ENCODE data around the gene ARHGAP33.

The ARHGAP33 gene, protein sequence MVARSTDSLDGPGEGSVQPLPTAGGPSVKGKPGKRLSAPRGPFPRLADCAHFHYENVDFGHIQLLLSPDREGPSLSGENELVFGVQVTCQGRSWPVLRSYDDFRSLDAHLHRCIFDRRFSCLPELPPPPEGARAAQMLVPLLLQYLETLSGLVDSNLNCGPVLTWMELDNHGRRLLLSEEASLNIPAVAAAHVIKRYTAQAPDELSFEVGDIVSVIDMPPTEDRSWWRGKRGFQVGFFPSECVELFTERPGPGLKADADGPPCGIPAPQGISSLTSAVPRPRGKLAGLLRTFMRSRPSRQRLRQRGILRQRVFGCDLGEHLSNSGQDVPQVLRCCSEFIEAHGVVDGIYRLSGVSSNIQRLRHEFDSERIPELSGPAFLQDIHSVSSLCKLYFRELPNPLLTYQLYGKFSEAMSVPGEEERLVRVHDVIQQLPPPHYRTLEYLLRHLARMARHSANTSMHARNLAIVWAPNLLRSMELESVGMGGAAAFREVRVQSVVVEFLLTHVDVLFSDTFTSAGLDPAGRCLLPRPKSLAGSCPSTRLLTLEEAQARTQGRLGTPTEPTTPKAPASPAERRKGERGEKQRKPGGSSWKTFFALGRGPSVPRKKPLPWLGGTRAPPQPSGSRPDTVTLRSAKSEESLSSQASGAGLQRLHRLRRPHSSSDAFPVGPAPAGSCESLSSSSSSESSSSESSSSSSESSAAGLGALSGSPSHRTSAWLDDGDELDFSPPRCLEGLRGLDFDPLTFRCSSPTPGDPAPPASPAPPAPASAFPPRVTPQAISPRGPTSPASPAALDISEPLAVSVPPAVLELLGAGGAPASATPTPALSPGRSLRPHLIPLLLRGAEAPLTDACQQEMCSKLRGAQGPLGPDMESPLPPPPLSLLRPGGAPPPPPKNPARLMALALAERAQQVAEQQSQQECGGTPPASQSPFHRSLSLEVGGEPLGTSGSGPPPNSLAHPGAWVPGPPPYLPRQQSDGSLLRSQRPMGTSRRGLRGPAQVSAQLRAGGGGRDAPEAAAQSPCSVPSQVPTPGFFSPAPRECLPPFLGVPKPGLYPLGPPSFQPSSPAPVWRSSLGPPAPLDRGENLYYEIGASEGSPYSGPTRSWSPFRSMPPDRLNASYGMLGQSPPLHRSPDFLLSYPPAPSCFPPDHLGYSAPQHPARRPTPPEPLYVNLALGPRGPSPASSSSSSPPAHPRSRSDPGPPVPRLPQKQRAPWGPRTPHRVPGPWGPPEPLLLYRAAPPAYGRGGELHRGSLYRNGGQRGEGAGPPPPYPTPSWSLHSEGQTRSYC
- 11.2 to 15.9 reads per million in 2 donors for total RNA-seq

DNA sequence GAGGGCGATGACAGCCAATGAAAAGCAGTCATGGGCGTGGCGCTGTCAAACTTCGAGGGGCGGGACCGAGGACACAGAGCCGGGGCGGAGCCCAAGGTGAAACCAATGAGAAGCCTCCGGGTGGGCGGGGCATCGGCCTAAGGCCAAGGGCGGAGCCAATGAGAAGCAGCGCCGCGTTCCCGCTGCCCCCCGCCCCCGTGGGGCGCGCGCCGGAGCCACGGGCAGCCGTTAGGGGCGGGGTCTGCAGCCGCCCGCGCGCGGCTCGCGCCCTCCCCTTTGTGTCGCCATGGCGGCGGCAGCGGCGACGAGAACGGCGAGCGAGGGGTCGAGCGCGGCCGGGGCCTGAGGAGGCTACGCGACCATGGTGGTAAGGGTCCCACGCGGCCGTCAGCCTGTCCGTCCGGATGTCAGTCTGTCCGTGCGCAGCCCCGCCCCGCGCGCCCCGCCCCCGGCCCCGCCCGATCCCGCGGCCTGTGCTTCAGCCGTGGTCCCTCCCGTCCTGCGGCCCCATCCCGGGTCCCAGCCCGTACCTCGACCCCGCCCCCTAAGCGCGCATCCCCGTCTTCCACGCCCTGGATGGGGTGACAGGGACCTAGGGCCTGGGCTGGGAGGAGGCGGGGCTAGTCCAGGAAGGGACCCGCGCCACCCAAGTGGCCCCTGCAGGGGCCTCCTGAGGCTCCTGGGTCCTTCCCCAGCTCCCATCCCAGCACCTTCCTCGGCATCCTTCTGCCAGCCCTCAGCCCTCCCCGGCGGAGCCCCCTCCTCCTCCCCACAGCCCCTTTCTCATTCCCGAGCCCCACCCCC, at the start of gene ARHGAP33:
TSS of gene ARHGAP33 (plus strand) at position 267 of the 804 bp plus-strand sequence. CDS start at position 362, 95 bp downstream.
- DNase-seq, result peak; percentile 97 to 99 (median 98)

DNA sequence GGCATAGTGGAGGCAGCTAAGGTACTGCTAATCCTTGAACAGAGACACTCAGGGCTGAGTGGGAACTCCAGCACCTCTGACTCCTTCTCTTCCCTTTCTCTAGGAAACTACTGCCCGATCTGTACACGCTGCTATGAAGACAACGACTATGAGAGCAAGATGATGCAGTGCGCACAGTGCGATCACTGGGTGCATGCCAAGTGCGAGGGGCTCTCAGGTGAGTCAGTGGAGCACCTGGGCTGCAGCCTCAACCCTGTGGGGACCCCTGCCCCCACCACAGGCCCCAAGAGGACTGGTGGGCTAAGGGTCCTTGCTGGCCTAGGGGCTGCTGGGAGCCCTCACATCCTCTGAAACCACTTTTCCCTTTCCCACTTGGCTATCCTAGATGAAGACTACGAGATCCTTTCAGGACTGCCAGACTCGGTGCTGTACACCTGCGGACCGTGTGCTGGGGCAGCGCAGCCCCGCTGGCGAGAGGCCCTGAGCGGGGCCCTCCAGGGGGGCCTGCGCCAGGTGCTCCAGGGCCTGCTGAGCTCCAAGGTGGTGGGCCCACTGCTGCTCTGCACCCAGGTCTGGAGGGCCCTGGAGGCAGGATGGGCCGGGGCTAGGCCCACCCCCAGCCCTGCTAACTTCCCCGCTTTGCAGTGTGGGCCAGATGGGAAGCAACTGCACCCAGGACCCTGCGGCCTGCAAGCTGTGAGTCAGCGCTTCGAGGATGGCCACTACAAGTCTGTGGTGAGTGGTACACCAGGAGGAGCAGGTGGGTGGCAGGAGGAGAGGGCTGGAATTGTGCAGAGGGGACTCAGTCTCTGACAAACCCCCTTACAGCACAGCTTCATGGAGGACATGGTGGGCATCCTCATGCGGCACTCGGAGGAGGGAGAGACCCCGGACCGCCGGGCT, 48.1 kb upstream of the ARHGAP33 start:
- no peak for DNase-seq

DNA sequence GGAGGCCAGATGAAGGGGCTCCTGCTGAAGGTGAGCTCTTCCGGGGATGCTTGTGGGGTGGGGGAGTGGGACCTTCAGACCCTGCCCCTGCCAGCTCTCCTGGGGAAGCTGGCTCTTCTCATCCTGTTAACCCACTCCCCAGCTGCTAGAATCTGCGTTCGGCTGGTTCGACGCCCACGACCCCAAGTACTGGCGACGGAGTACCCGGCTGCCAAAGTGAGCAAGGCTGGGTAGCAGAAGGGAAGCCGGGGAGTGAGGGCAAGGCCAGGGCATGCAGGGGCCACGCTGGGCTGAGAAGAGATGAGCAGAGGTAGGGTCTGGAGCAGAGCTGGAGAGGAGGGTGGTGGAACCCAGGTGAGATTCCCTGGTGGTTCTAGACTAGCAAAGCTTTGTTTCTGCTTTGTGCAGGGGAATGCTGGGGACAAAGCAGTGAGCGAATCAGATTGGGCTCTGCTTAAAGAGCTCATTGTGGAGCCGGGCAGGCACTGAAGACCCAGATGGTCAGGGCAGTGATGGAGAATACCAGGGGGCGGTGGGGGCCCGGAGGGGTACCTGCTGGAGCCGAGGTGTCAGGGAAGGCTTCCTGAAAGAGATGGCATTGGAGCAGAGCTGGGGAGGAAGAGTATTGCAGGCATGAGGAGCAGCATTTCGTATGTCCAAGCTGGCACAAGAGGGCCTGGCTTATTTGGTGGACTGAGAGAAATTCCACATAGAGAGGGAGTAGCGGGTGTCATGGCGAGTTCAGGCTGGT, 47.2 kb upstream of the ARHGAP33 start:
- DNase-seq, result no peak

DNA sequence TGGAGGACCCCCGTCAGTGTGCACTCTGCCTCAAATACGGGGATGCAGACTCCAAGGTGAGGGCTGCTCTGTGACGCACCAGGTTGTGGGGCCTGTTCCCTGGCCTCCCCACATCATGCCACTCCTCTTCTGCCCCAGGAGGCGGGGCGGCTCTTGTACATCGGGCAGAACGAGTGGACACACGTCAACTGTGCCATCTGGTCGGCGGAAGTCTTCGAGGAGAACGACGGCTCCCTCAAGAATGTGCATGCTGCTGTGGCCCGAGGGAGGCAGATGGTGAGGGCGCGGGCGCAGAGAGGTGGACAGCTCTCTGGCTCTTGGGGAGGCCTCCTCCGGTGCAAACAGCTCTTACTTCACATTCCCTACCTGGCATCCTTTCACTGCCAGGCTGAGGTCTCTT, 46.3 kb upstream of the ARHGAP33 start:
- DNase-seq, result no peak

DNA sequence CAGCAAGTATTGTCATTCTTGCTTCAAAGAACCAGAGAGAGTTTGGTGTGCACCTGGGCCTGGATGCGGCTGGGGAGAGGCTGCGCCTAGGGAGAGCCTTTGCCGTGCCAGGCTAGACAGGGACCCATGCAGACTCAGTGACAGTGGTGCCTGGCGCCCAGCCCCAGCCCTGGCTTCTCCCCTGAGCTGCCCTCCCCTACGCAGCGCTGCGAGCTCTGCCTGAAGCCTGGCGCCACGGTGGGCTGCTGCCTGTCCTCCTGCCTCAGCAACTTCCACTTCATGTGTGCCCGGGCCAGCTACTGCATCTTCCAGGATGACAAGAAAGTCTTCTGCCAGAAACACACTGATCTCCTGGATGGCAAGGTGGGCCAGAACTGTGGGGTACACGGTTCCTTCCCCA, 45.6 kb upstream of the ARHGAP33 start:
- DNase-seq, result no peak

DNA sequence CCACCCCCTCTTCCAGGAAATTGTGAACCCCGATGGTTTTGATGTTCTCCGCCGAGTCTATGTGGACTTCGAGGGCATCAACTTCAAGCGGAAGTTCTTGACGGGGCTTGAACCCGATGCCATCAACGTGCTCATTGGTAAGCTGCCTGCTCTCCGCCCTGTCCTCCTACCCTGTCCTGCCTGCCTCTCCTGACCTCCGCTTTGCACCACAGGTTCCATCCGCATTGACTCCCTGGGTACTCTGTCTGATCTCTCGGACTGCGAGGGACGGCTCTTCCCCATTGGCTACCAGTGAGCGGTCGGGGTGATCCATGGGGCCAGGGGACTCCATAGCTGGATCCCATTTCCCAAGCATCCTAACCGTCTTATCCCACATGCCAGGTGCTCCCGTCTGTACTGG, 45.0 kb upstream of the ARHGAP33 start:
- DNase-seq, result no peak

DNA sequence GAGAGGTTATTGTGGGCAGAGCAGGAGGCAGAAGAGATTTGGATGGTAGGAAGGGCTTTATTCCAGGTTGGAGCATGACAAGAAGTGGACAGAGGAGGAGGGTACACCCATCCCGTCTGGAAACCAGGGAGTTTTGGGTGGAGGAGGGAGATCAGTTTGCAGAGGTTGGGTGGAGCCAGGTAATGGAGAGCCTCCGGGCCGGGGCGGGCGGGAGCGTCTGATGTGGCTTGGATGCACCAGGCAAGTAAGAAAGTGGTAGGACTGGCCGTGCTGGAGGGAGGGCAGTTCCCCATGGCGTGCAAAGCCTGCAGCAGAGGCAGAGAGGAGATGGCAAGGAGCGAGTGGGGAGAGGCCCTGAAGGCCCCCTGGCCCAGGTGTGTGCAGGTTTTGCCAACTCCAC, 44.0 kb upstream of the ARHGAP33 start:
- DNase-seq, result no peak

DNA sequence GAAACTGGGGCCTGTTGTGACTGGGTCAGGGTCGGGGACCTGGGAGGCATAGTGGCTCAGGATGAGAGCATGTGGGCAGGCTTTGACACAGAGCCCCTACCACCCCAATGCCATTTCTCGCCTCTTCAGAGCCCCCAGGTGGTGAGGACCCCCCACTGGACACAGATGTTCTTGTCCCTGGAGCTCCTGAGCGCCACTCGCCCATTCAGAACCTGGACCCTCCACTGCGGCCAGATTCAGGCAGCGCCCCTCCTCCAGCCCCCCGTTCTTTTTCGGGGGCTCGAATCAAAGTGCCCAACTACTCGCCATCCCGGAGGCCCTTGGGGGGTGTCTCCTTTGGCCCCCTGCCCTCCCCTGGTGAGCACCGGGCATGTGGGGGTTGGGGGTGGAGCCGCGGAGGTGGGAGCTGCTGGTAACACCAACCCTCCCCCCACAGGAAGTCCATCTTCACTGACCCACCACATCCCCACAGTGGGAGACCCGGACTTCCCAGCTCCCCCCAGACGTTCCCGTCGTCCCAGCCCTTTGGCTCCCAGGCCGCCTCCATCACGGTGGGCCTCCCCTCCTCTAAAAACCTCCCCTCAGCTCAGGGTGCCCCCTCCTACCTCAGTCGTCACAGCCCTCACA, 43.5 kb upstream of the ARHGAP33 start:
- DNase-seq, result no peak

DNA sequence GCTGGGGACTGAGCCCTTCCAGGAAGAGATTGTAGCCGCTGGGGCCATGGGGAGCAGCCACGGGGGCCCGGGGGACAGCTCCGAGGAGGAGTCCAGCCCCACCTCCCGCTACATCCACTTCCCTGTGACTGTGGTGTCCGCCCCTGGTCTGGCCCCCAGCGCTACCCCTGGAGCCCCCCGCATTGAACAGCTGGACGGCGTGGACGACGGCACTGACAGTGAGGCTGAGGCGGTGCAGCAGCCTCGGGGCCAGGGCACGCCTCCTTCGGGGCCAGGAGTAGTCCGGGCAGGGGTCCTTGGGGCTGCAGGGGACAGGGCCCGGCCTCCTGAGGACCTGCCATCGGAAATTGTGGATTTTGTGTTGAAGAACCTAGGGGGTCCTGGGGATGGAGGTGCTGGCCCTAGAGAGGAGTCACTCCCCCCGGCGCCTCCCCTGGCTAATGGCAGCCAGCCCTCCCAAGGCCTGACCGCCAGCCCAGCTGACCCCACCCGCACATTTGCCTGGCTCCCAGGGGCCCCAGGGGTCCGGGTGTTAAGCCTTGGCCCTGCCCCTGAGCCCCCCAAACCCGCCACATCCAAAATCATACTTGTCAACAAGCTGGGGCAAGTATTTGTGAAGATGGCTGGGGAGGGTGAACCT, 42.7 kb upstream of the ARHGAP33 start:
- DNase-seq, result no peak

DNA sequence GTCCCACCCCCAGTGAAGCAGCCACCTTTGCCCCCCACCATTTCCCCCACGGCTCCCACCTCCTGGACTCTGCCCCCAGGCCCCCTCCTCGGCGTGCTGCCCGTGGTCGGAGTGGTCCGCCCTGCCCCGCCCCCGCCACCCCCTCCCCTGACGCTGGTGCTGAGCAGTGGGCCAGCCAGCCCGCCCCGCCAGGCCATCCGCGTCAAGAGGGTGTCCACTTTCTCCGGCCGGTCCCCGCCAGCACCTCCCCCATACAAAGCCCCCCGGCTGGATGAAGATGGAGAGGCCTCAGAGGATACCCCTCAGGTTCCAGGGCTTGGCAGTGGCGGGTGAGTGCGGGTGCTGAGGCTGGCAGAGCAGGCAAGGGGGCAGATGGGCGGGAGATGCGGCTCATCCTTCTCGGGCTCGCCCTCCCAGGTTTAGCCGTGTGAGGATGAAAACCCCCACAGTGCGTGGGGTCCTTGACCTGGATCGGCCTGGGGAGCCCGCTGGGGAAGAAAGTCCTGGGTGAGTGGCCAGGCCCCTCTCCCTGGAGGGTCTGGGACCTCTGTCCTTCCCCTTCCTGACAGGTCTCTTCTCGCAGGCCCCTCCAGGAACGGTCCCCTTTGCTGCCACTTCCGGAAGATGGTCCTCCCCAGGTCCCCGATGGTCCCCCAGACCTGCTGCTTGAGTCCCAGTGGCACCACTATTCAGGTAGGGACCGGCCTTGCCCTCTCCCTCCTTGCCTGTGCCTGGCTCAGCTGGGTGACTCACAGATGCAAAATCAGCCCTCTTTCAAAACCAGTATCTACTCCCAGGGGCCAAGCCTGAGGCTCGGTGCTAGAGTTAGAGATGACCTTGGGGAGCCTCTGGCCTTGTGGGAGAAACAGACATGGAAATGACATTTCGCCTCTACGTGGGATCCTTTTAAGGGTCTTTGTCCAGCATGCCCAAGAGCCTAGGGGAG, 41.9 kb upstream of the ARHGAP33 start:
- no peak for DNase-seq

DNA sequence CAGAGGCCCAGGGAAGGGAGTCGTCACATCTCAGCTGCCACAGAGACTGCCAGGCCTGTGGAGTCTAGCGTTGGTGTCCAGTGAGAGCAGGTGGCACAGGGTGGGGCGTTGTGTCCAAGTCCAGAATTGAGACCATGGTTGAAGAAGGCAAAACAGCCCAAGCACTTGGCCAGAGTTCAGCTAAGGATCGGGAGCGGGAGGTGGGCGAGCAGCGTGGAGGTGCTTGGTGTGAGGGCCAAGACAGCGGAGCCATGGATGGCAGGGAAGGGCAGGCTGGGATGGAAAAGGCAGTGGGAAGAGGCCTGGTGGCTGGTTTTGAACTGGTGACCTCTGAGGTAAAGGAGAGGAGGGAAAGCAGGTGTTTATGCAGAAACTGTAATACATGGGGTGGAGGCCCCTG, 41.1 kb upstream of the ARHGAP33 start:
- no peak for DNase-seq

DNA sequence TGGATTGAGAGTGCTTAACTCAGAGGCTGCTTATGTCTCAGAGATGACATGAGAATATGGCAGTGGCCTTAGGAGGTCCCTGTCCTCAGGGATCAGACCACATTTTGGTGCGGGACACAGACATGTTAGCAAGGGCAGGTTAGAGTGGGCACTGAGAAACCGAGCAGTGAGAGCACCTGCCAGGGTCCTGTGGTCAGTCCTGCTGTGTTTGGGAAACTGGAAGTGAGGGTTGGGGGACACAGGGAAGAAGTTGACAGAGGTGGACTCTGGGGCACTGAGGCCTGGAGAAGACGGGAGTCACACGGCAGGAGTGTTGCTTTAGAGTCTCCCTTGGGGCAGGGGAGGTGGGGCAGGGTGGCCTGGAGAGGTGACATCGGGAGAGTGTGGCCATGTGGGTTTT, 40.5 kb upstream of the ARHGAP33 start:
- DNase-seq, result no peak

DNA sequence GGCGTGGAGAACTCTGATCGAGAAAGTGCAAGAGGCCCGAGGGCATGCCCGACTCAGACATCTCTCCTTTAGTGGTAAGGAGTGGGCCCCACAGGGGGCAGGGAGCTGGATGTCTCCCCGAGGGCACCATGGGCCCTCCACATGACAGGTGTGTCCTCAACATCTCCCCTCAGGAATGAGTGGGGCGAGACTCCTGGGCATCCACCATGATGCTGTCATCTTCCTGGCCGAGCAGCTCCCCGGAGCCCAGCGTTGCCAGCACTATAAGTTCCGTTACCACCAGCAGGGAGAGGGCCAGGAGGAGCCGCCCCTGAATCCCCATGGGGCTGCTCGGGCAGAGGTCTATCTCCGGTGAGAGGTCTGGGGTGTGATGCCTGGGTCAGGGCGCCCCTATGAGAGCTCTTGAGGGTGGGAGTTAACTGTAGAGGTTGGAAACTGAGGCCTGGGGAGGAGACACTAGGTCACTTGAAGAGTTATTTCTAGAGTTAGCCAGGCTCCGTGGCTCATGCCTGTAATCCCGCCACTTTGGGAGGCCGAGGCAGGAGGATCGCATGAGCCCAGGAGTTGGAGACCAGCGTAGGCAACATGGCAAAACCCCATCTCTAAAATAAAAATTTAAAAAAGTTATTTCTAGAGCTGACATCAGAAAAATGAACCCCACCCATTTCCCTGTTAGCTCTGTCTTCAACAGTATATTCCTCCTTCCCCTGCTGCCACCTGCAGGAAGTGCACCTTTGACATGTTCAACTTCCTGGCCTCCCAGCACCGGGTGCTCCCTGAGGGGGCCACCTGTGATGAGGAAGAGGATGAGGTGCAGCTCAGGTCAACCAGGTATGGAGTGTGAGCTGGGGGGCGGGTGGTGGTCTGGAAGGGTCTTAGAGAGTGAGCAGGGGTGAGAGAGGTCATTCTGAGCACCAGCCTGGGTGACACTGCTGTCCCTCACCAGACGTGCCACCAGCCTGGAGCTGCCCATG, 38.2 kb upstream of the ARHGAP33 start:
- no peak for DNase-seq

DNA sequence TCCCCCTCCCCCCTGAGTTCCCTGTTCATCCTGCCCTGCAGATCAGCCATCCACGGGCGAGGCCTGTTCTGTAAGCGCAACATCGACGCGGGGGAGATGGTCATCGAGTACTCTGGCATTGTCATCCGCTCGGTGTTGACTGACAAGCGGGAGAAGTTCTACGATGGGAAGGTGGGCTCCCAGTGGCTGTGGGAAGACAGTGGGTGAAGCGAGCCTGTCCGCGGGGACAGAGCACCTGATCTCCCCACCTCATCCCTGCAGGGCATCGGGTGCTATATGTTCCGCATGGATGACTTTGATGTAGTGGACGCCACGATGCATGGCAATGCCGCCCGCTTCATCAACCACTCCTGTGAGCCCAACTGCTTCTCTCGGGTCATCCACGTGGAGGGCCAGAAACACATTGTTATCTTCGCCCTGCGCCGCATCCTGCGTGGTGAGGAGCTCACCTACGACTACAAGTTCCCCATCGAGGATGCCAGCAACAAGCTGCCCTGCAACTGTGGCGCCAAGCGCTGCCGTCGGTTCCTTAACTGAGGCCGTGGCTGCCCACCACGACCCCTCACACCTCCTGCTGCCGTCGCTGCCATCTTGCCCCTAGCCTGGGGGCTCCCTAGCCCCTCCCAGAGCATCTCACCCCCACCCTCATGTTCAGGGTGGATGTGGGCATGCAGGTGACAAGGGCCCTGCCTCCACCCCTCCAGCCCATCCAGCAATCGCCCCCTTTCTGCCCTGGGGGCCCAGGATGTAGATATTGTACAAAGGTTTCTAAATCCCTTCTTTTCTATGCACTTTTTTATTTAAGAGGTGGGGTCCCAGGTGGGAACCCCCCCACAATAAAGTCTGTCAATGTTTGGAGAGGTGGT, 37.1 kb upstream of the ARHGAP33 start:
- no peak for DNase-seq

DNA sequence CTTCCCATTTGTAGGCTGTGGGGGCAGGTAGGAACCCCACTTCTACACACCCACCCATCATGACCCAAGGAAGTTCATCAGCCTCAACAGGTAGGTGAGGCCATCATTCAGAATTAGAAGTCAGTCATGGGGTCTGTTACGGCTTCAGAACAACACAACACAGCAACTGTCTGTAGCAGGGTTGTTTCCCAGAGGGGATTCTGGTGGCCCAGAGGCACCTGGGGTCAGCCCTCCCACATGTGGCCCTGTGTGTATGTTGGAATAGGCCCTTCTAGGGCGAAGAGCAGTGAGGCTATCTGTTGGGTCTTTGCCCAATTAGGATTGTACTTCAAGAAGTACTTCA, 36.5 kb upstream of the ARHGAP33 start:
- DNase-seq, result no peak
